GM23248 (cell line): ENCODE measurements around the gene GPBAR1. TPM values are rescaled to one million over a fixed set of nuclear protein-coding genes. Genes with fewer than 3 reads are reported as not detected.

Source experiments
- DNase-seq: peaks from one replicate; pipeline ENCODE4 v3.0.0-alpha.2; 2015
- H2AFZ ChIP-seq: fragments of 200-600 bp; sonication (generic); 2 replicates; pipeline ENCODE4 v1.6.1; 2016; ENCODE audit warnings: antibody characterized with exemption
- H3F3A ChIP-seq: fragments of 200-600 bp; sonication (generic); 2 replicates; pipeline ENCODE4 v1.6.1; 2016; ENCODE audit warnings: mild to moderate bottlenecking, antibody characterized with exemption, mixed run types; ENCODE audit not compliant: insufficient read depth
- H3K27ac ChIP-seq: fragments of 200-600 bp; sonication (generic); 2 replicates; pipeline ENCODE4 v1.5.1; 2016; ENCODE audit warnings: mild to moderate bottlenecking
- H3K27me3 ChIP-seq: fragments of 200-600 bp; sonication (generic); replicated peaks from 2 replicates; pipeline ENCODE4 v1.6.1; 2016; ENCODE audit warnings: mild to moderate bottlenecking; ENCODE audit not compliant: insufficient read depth
- H3K36me3 ChIP-seq: fragments of 200-600 bp; sonication (generic); 2 replicates; pipeline ENCODE4 v1.6.1; 2016; ENCODE audit warnings: low read depth, mild to moderate bottlenecking
- H3K4me1 ChIP-seq: fragments of 200-600 bp; sonication (generic); 2 replicates; pipeline ENCODE4 v1.6.1; 2016; ENCODE audit warnings: mild to moderate bottlenecking; ENCODE audit not compliant: insufficient read depth
- H3K4me2 ChIP-seq: fragments of 200-600 bp; sonication (generic); one replicate; pipeline ENCODE4 v1.6.1; 2016; ENCODE audit warnings: mild to moderate bottlenecking; ENCODE audit not compliant: unreplicated experiment
- H3K4me3 ChIP-seq: fragments of 200-600 bp; sonication (generic); 2 replicates; pipeline ENCODE4 v1.5.1; 2016; ENCODE audit warnings: mild to moderate bottlenecking
- H3K79me2 ChIP-seq: fragments of 200-600 bp; sonication (generic); 2 replicates; pipeline ENCODE4 v1.6.1; 2016; ENCODE audit warnings: mild to moderate bottlenecking; ENCODE audit not compliant: insufficient read depth
- H3K9ac ChIP-seq: fragments of 200-600 bp; sonication (generic); 2 replicates; pipeline ENCODE4 v1.6.1; 2016; ENCODE audit warnings: mild to moderate bottlenecking
- H3K9me2 ChIP-seq: fragments of 200-600 bp; sonication (generic); 2 replicates; pipeline ENCODE4 v1.6.1; 2016; ENCODE audit warnings: mixed run types, mild to moderate bottlenecking, moderate library complexity; ENCODE audit not compliant: insufficient read depth
- H3K9me3 ChIP-seq: fragments of 200-600 bp; sonication (generic); one replicate; pipeline ENCODE4 v1.6.1; 2017; ENCODE audit warnings: low read depth
- H4K20me1 ChIP-seq: fragments of 200-600 bp; sonication (generic); 2 replicates; pipeline ENCODE4 v1.6.0; 2016; ENCODE audit not compliant: insufficient read depth
- EZH2 ChIP-seq: fragments of 200-600 bp; sonication (generic); IDR thresholded peaks from 2 replicates; pipeline ENCODE4 v1.6.1; 2018; ENCODE audit warnings: antibody characterized with exemption, mild to moderate bottlenecking; ENCODE audit not compliant: insufficient read depth, poor library complexity, severe bottlenecking
- EZH2phosphoT487 ChIP-seq: fragments of 200-600 bp; sonication (generic); IDR thresholded peaks from 2 replicates; pipeline ENCODE4 v1.6.1; 2018; ENCODE audit warnings: antibody characterized with exemption, moderate library complexity, mild to moderate bottlenecking, low read depth; ENCODE audit not compliant: insufficient read depth
- WGBS, 2 experiments: methylation state at CpG; one replicate each; pipeline ENCODE4 v1.1.6; 2015 to 2017; ENCODE audit warnings: low lambda C conversion rate in 2 of 2, low coverage in 1 of 2; ENCODE audit errors: missing lambda C conversion rate in 2 of 2; 5-methylcytosine and 5-hydroxymethylcytosine counted together
- in situ Hi-C: fragments of 300-500 bp; cut with MboI; formaldehyde crosslinking; loops from 2 replicates; pipeline ENCODE4 v1.15.0; 2020
- polyA plus RNA-seq: library from polyadenylated mRNA; unstranded; fragments of >200 nt; fragmentation: Nextera tagmentation; extraction: Ambion mirVana; gene quantifications from 2 replicates; pipeline ENCODE4 v1.2.1, GENCODE V29; 2016
- total RNA-seq: library from RNA; depleted of rRNA; stranded (reverse); fragments of >200 nt; shearing (Covaris generic); gene quantifications from 2 replicates; pipeline ENCODE4 v1.2.3, GENCODE V29; 2014

The GPBAR1 gene
- total and polyA plus RNA-seq, 2 experiments from 2014 or later = not detected

GRCh38 chr2:218296200-218296599 lies 35.4 kb downstream of the GPBAR1 start:
- no peak for TF ChIP-seq EZH2
- no peak for TF ChIP-seq EZH2phosphoT487
- Histone ChIP-seq H3K79me2 (peaks cover 17% of the 10 kb centered on the region), H3F3A (peaks cover 7% of the 10 kb centered on the region), H2AFZ (no peak overlapping the region), H3K27ac (no peak overlapping the region), H3K27me3 (no peaks in the 10 kb centered on the region), H4K20me1 (no peaks in the 10 kb centered on the region), H3K4me2 (no peak overlapping the region), H3K4me1 (peaks cover 8% of the 10 kb centered on the region), H3K9me2 (no peaks in the 10 kb centered on the region), H3K36me3 (no peaks in the 10 kb centered on the region), H3K9me3 (no peaks in the 10 kb centered on the region), H3K4me3 (no peak overlapping the region), H3K9ac (no peak overlapping the region)
- WGBS, 2 experiments = 86 to 90% methylated on average over 1 of the region's 1 CpG
- DNase-seq = no peak
- in situ Hi-C loops = no loop called here

- in situ Hi-C loops = no loop called here
- no peak overlapping the region for H3K27ac ChIP-seq
- H4K20me1 ChIP-seq = no peaks in the 10 kb centered on the region
- peaks cover 7% of the 10 kb centered on the region for H3F3A ChIP-seq
- H2AFZ ChIP-seq = no peak overlapping the region
- DNase-seq = no peak
- 85 to 87% methylated on average over 7 of the region's 7 CpGs for WGBS, 2 experiments
- no peak overlapping the region for H3K4me2 ChIP-seq
- H3K4me3 ChIP-seq = no peak overlapping the region
- peaks cover 10% of the 10 kb centered on the region for H3K79me2 ChIP-seq
- H3K27me3 ChIP-seq = no peaks in the 10 kb centered on the region
- TF ChIP-seq EZH2 = no peak
- no peaks in the 10 kb centered on the region for H3K36me3 ChIP-seq
- H3K9me2 ChIP-seq = no peaks in the 10 kb centered on the region
- no peaks in the 10 kb centered on the region for H3K9me3 ChIP-seq
- H3K9ac ChIP-seq = no peak overlapping the region
- peaks cover 6% of the 10 kb centered on the region for H3K4me1 ChIP-seq
Measured at GRCh38 chr2:218296847-218297246, 36.0 kb downstream of the GPBAR1 start.

- in situ Hi-C loops = no loop called here
- 68 to 69% methylated on average over 6 of the region's 6 CpGs for WGBS, 2 experiments
- H3K27ac ChIP-seq = no peak overlapping the region
- no peak for DNase-seq
- no peak for TF ChIP-seq EZH2phosphoT487
- TF ChIP-seq EZH2 = no peak
- no peaks in the 10 kb centered on the region for H3K27me3 ChIP-seq
- no peak overlapping the region for H3K9ac ChIP-seq
- H3K9me2 ChIP-seq = no peaks in the 10 kb centered on the region
- H3K4me1 ChIP-seq = no peaks in the 10 kb centered on the region
- no peak overlapping the region for H3K4me3 ChIP-seq
- no peak overlapping the region for H2AFZ ChIP-seq
- no peaks in the 10 kb centered on the region for H3K9me3 ChIP-seq
- H4K20me1 ChIP-seq = no peaks in the 10 kb centered on the region
- H3K36me3 ChIP-seq = no peaks in the 10 kb centered on the region
- H3K79me2 ChIP-seq = no peaks in the 10 kb centered on the region
- no peak overlapping the region for H3K4me2 ChIP-seq
- H3F3A ChIP-seq = no peaks in the 10 kb centered on the region
Measured at GRCh38 chr2:218298314-218298875, 37.6 kb downstream of the GPBAR1 start.

GRCh38 chr2:218300141-218300540 lies 39.3 kb downstream of the GPBAR1 start:
- no peak overlapping the region for H3K27ac ChIP-seq
- 61 to 64% methylated on average over 4 of the region's 4 CpGs for WGBS, 2 experiments
- H3K36me3 ChIP-seq = no peaks in the 10 kb centered on the region
- H3F3A ChIP-seq = no peaks in the 10 kb centered on the region
- no peak overlapping the region for H3K4me2 ChIP-seq
- DNase-seq = no peak
- no peaks in the 10 kb centered on the region for H3K79me2 ChIP-seq
- in situ Hi-C loops = no loop called here
- no peak overlapping the region for H3K4me3 ChIP-seq
- no peaks in the 10 kb centered on the region for H3K9me2 ChIP-seq
- H3K27me3 ChIP-seq = no peaks in the 10 kb centered on the region
- H3K9ac ChIP-seq = no peak overlapping the region
- no peaks in the 10 kb centered on the region for H3K9me3 ChIP-seq
- TF ChIP-seq EZH2 = no peak
- no peak for TF ChIP-seq EZH2phosphoT487
- no peak overlapping the region for H2AFZ ChIP-seq
- no peaks in the 10 kb centered on the region for H4K20me1 ChIP-seq
- H3K4me1 ChIP-seq = no peaks in the 10 kb centered on the region
